ENCODE measurements around the gene CHRNA4.
"Not testable (repeated sequence)": the region's sequence is repeated elsewhere in the genome, so short reads cannot be mapped to it uniquely, and the experiment has no call there.

The CHRNA4 gene

GRCh38 chr20:63347950-63348827 is 13.0 kb downstream of the CHRNA4 start:
- DNase-seq: no peak

DNA sequence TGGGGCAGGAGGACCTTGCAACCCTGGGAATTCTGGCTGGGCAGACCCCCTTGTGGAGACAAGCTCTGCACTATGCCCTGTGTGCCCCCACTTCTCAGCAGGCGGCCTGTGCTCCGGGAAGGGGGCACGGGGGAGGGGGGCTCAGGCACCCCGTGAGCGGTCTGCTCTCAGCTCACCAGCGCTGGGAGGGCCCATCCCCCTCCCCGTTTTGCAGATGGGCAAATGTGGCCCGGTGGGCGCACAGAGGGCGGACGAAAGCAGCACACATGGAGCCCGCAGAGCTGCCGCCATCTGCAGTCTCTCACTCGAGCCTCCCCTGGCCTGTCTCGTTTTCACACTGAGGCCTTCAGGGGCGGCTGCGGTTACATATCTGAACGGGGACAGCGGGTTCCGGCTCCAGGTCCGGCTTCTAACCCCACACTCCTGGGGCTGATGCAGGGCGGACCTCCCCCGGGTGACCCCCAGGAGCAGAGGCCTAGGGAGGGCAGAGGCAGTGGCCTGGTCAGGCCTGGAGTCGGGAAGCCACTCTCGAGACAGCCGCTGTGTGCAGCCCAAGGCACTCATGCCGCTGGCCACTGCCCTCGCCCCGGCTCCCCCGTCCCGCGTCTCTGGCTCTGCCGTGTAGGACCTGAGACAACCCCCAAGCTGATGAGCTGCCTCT is 13.9 kb downstream of the CHRNA4 start:
- DNase-seq: no peak

DNA sequence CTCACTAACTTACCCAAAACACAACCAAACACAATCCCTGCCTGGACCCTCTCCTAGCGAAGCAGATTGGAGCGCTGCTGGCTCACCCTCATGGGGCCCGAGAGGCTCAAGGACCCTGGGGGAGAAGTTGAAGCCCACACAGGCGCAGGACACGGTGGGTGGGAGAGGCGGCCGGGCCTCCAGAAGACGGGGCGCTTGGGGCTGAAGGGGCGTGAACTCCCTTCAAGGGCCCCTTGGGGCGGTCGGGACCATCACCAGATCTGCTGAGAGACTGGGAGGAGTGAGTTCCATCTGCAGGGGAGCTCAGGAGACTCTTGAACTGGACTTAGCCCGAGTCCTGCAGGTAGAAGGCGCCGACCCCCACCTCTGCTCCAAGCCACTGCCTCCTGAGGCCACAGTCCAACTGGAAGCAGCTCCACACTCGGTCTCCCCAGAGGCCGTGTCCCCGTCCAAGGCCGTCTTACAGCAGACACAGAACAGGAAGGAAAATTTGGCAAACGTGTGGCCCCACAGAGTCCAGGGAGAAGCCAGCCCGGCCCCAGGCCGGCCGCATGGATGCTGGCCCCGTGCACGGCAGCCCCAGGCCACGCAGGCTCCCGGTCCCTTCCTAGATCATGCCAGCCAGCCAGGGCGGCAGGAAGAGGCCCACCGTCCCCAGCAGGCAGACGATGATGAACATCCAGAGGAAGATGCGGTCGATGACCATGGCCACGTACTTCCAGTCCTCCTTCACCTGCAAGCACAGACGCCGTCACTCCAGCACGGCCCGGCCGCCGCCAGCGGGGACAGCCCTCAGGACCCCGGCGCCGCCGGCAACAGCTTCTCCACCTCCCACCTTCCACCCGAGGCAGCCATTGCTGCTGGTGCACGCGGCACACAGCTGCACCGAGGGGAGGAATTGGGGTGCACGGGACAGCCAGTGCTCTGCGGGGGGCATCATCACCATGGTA is 14.7 kb downstream of the CHRNA4 start:
- DNase-seq: no peak

- DNase-seq: no peak
Observed at GRCh38 chr20:63345328-63346100, 15.6 kb downstream of the CHRNA4 start.

DNA sequence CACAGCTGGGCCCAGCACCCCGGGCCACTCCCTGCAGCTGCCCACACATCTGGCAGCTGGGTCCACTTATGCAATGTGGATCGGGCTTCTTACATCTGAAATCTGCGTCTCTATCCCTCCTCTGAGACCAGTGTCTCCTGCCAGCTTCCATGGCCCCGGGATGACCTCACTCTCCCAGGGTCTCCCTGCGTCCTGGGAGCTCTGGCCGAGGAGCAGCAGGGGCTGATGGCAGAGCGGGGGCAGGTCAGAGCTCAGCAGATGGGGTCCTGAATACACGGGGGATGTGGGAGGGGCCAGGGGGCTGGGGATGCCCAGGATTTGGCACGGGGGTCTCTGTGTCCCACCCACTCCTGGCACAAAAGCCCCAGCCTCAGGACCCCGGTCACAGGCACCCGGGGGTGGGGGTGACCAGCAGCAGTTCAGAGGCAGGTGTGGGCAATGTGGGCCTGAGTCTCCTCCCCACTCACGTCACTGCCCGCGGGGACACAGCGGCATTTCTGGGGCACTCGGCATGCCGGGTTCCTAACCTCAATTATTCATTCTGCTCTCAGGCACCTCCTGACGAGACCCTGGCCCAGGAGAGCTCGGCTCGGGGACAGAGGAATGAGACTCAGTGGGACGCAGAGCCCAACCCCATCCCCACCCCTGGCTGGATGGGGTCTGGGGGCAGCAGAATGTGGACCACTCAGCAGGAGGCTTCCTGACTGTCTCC is 16.4 kb downstream of the CHRNA4 start:
- no peak for DNase-seq

- no peak for DNase-seq
Observed at GRCh38 chr20:63343460-63344445, 17.4 kb downstream of the CHRNA4 start.

- DNase-seq: no peak
Observed at GRCh38 chr20:63342561-63343459, 18.3 kb downstream of the CHRNA4 start.

GRCh38 chr20:63340158-63340688 is 20.9 kb downstream of the CHRNA4 start:
- not testable (repeated sequence) for DNase-seq

GRCh38 chr20:63339154-63340094 is 21.7 kb downstream of the CHRNA4 start:
- DNase-seq: not testable (repeated sequence)

DNA sequence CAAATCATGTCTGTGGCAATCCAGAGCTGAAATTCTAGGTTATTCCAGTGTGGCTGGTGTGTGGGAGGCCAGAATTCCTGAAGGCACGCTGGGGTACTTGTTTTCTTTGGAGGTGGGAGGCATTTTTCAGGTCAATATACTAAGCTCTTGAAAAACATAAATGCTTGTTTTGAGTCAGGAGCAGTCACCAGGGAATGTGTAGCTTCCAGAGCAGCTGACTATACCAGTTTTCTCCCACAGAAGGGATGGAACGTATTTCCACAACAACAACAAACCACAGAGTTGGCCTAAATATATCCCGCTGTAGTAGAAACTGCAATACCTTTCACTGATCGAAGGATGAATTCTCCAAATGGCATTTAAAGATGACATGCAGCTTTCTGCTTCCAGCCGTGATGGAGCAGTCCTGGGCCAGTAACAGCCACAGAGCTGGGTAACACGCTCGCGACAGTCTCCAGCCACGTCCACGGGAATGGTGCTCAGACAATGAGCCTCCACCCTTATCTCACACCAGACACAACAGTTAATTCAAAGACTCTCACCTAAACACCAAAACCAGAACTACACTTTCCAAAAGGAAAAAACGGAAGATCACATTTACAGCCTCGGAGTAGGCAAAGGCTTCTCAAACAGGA is 23.2 kb downstream of the CHRNA4 start:
- DNase-seq: no peak

DNA sequence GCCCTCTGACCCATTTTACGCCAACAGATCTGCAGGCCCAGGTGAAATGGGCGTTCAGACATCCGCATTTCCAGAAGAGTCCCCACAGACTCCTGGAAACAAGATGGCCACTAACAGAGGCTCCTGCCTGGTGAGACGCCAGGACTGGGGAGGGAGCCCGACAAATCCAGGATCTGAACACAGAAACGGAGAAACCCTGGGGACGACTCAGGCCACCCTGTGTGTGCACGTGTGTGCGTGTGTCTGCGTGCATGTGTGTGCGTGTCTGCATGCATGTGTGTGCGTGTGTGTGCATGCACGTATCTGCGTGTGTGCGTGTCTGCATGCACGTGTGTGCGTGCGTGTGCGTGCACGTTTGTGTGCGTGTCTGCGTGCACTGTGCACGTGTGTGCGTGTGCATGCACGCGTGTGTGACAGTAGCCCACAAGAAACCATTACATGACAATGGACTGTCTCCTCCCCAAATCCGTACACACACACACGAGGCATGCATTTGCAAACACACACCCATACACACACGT is 24.9 kb downstream of the CHRNA4 start:
- no peak for DNase-seq

- no peak for DNase-seq
Observed at GRCh38 chr20:63335711-63336110, 25.4 kb downstream of the CHRNA4 start.

- not testable (repeated sequence) for DNase-seq
Observed at GRCh38 chr20:63335060-63335459, 26.1 kb downstream of the CHRNA4 start.

- no peak for DNase-seq
Observed at GRCh38 chr20:63334356-63334755, 26.8 kb downstream of the CHRNA4 start.

GRCh38 chr20:63333241-63333836 is 27.8 kb downstream of the CHRNA4 start:
- no peak for DNase-seq

DNA sequence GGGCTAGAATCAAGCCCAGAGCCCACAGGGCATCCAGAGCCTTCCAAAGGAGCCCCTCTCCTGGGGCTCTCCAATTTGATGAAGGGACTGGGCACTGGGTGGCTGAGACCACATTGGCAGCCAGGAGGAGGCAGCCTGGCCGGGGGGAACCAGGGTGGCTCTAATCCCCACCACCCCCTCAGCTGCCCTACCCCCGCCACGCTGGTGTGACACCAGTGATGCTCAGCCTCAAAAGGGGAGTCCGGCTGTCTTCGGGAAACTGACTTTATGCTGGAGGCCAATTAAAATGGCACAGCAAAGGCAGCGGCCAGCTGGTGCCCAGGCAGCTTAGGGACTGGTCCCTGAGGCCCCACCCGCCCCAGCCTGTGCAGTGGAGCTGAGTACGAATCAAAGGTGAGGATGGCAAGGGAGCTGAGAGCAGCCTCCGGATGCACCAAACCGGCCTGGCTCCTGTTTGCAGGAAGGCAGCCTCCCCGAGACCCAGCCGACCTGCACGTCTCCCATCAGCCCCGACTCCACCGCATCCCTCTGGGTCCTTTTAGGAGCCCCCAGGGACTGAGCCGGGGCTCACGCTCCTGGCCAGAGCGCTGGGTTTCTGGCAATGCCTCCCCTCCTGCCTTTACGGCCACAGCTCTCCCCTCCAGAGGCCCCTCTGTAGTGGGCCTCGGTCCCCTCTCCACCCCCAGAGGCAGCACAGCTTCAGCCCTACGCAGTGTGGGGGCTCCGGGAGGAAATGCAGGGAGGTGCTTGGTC is 28.5 kb downstream of the CHRNA4 start:
- no peak for DNase-seq

Data from hematopoietic multipotent progenitor cell treated with erythropoietin and hydrocortisone succinate and interleukin-3 and kit ligand, for 8 days (in vitro differentiated cells).